Stimulated activated CD8-positive, alpha-beta memory T cell treated with anti-CD3 and anti-CD28 coated beads, Interleukin-15, amount 100 ng/mL, for 24 hours (primary cell): ENCODE data around the gene HEXIM2.

Experiments used
- DNase-seq: peaks from one replicate; pipeline ENCODE4 v3.0.0-alpha.2; 2020; ENCODE audit warnings: low read depth

The HEXIM2 gene

DNA sequence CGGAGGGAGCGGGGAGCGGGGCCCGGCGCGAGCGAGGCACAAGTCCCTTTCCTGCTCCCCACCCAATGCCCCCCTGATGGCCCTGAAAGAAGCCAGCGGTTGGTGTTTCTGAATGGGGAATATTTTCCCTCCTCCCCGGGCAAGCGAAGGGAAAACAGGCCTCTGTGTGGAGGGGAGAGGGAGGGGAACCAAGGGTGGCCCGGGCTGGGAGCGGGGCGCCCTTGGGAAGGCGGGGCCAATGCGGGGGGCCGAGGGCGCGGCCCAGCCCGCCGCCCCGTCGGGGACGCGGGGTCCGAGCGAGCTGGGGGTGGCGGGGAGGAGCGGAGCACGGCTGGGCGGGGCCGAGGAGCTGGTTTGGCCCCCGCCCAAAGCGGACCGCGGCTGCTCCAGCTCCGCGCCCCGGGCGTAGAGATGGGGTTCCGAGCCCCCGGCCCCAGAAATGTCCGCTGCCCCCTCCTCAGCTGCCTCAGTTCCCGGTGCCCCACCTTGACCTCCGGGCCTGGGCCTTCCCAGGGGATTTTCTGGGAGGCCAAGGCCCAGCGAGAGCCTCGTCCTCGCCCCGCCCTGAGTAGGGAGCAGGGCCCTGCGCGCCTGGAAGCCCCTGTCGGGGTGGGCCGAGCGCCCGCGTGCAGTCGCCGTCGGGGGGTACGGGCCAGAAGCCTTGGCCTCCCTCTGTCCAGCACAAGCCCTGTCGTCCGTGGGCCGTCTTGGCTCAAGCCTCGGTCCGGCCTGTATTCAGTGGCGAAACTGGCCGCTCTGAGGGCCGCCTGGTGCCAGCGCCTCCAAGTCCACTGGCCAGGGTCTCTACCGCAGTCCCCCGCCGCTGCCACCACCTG, 17.3 kb upstream of the HEXIM2 start:
- no peak for DNase-seq

DNA sequence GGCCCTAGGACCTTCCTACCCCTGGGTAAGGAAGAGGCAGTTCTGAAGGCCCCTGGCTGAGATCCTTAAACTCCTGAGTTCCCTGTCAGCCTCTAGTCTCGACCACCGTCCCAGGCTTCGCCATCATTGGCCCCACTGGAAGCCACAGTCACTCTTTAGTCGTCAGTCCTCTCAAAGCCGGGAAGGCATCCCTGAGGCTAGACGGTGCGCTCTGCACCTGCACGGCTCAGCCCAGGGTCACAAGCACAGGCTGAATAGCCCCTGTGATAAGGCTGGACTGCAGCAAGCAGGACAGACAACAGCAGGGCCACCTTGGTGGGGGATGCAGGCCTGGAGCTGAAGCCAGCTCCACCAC, 16.7 kb upstream of the HEXIM2 start:
- no peak for DNase-seq

DNA sequence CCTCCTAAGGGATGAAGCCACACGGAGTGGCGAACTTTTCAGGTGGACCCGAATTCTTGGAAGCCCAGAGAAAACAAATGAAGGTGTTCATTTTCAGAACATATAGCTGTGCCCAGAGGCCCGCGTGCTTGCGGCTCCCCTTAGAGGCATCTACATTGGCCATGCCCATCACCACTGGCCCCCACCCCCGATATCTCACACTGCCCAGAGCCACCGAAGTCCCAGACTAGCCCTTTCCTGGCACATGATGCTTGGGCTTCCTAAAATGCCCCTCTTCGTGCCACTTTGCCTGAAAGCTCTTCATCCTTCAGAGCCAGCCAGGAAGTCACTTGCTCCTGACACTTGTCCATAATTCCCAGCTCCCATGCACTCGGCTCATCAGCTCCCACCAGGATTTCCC, 15.5 kb upstream of the HEXIM2 start:
- no peak for DNase-seq

DNA sequence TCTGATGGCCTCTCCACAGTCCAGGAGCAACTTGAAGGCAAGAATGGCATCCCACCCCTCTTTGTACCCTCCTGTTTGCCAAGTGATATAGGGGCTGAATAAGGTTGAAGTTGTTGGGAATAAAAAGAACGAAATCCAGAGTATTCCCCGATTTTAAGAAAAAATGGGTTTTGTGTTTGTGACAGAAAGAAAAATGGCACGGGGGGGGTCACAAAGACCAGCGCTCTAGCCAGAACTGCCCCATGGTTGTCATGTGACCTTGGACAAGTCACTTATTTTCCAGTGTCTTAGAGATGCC, 15.1 kb upstream of the HEXIM2 start:
- no peak for DNase-seq

DNA sequence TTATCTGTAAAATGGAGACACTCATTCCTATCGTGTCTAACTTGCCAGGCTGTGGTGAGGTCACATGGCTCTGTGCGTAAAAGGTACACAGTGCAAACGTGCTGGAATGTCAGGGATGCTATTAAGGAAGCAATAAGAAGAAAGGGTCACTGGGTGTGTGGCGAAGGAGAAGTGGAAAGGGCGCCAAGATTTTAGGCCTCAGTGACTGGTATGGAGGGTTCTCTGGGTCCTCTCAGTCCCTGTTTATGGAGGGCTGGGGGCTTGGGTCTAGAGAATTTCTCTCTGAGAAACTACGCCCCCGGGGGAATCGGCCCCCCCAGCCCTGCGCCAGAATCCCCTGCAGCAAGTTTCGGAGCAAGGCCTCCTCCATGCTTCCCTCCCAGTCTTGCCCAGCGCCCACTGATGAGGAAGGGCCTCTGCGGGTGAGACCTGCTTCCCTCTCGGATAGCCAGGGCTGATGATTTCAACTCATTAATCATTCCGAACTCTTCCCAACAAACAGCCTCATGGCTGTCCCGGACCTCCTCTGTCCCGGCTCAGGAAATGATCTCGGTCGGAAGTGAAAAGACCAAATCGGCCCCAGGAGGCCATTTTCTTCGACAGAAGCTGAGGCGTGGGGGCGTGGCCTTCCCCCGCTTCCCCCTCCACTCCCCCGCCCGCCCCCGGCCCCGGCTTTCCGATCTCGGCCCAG, 14.6 kb upstream of the HEXIM2 start:
- DNase-seq: no peak

DNA sequence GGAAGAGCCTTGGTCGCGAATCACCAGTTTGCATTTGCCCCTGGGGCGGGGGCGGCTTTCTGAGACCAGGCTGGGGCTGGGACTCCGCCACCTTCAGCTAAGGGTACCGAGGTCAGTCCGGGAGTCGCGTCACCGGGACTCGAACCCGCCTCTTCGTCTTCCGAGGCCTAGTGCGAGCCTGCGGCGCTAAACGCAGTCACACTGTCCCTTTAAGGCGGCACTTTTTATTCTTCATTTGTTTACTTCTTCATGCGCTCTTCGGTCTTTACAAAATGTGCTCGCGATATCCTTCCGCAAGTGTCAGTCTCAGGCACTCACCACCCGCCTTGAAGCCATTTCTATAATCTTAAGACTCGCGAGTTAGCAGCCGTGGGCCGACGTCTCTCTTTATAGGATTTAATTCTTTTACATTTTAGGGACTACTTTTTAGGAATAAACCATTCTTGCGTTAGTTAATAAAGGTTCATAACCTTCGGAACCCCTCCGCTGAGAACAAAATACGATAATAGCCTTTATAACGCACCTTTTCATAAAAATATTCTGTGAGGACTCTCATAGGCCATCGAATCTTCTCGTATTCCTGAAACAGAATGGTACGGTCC, 14.0 kb upstream of the HEXIM2 start:
- peak; percentile 57 for DNase-seq

DNA sequence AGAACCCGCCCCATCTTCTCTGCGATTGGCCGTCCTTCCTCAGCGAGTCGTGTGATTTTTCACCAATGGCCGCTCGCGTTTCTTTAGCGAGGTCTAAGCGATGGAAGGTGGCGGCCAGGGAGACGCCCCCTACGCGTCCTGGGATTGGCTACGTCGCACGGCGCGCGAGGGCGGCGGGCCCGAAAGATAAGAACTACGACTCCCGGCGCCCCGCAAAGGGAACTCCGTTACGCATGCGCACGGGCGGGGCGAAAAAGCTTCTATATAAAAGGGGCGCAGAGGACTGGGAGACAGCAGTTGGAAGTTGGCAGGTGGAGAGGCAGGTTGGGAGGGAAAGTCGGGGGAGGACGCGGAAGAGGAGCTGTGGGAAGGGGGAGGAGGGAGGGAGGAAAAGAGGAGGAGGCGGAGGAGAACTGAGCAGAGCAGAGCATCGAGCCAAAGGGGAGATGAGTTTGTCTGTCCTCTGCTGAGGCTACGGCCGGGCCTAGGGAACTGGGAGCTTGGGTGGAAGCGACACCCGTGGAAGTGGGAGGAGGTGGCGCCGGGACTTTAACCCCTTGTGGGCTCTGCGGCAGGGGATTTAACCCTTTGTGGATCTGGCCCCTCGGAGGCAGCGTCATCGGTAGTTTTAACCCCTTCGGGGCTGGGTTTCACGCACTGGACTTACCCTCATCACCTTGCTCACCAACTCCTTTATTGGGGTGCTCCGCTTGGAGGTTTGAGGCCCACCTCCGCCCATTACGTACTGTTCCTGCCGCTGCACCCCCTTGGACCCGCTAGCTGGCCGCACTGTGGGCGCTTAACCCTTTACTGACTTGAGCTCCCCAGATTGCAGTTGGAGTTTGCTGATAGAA, 13.3 kb upstream of the HEXIM2 start, which contains the start of gene HEXIM1:
Gene HEXIM1 (plus strand): TSS at position 293 of the 854 bp plus-strand sequence. CDS start 716 bp downstream, outside the sequence.
- DNase-seq: peak; percentile 96

DNA sequence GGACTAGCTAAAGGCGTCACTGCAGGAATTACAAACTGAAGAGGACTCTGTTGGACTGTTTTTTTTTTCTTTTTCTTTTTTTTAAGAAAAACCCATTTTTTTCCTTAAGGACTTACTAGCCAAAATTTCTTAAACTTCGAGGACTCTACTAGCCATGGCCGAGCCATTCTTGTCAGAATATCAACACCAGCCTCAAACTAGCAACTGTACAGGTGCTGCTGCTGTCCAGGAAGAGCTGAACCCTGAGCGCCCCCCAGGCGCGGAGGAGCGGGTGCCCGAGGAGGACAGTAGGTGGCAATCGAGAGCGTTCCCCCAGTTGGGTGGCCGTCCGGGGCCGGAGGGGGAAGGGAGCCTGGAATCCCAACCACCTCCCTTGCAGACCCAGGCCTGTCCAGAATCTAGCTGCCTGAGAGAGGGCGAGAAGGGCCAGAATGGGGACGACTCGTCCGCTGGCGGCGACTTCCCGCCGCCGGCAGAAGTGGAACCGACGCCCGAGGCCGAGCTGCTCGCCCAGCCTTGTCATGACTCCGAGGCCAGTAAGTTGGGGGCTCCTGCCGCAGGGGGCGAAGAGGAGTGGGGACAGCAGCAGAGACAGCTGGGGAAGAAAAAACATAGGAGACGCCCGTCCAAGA, 12.5 kb upstream of the HEXIM2 start:
- no peak for DNase-seq

DNA sequence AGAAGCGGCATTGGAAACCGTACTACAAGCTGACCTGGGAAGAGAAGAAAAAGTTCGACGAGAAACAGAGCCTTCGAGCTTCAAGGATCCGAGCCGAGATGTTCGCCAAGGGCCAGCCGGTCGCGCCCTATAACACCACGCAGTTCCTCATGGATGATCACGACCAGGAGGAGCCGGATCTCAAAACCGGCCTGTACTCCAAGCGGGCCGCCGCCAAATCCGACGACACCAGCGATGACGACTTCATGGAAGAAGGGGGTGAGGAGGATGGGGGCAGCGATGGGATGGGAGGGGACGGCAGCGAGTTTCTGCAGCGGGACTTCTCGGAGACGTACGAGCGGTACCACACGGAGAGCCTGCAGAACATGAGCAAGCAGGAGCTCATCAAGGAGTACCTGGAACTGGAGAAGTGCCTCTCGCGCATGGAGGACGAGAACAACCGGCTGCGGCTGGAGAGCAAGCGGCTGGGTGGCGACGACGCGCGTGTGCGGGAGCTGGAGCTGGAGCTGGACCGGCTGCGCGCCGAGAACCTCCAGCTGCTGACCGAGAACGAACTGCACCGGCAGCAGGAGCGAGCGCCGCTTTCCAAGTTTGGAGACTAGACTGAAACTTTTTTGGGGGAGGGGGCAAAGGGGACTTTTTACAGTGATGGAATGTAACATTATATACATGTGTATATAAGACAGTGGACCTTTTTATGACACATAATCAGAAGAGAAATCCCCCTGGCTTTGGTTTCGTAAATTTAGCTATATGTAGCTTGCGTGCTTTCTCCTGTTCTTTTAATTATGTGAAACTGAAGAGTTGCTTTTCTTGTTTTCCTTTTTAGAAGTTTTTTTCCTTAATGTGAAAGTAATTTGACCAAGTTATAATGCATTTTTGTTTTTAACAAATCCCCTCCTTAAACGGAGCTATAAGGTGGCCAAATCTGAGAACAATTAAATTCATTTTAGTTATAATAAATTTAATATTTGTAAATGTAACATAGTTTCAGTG, 11.7 kb upstream of the HEXIM2 start:
- DNase-seq: no peak

DNA sequence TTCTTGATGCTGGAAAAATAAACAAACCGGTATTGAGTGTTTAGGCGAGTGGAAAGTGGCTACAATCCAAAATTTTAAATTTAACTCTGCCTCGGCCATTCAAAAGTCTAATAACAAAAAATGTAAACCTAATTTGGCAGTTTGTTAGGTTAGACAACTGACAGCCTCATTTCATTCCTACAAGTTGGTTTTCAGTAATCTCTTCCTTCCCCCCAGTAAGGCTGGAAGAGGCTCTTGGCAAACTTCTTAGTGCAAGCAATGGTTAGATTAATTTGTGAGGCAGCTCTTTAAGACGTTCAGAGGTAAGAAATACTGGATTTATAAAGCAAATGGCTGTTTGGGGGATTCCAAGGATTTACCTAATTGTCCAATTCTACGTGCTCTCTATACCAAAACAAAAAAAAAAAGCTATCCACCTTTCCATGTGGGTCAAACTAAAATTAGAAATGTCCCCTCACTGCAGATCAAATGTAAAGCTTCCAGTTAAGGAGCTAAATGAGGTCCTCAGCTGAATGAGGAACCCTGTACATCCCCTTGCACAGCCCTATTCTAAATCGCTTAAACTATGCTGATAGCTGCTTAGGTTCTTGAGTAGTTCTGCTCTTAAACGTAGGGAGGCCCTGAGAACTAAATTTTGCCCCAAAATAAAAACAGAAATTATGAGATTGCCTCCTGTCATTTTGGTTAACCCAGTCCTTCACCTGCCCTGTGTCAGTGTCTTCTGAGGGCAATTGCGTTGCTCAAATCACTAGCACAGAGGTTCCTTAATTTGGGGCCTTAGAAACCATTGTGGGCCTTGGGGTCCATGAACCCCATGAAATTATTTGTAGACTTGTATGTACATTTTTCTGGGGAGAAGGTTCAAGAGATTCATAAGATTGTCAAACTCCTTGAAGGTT, 10.5 kb upstream of the HEXIM2 start:
- no peak for DNase-seq

DNA sequence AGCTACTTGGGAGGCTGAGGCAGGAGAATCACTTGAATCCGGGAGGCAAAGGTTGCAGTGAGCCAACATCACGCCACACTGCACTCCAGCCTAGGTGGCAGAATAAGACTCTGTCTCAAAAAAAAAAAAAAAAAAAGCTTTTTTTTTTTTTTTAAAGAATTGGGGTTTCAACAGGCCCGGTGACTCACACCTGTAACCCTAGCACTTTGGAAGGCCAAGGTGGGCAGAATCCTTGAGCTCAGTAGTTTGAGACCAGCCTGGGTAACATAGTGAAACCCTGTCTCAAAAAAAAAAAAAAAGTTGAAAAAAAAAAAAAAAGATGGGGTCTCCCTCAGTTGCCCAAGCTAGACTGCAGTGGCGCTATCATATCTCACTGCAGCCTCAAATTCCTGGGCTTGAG, 6.6 kb upstream of the HEXIM2 start:
- no peak for DNase-seq

DNA sequence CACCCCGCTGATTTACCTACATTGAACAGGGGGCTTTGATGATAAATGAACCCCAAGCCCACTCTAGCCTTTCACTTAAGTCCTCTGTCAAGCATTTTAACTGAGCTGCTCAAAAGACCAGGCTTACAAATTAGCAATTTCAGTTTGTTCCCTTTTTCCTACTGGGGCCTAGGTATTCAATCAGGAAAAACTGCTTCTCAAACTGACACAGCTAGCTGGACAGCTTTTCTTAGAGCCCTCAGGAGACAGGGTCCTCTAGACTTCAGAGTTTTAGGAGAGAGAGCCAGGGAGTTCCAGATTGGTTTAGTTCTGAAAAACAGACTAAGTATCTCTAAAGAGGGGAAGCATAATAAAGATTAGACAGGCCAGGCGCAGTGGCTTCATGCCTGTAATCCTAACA, 6.2 kb upstream of the HEXIM2 start:
- DNase-seq: no peak

DNA sequence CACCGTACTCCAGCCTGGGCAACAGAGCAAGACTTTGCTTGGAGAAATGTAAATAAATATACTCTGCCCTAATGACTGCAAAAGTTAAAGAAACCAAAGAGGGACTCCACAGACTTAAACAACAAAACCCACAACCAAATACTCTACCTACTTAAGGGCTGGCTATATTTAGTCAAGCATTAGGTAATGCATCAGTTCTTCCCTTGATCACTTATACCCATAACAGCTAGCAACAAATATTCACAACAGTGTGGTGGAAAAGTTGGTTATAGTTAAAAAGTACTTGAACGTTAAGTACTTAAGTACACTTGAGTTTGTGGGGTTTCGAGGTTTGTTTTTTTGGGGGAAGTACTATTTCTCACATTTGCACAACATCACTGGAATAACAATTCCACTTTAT, 5.4 kb upstream of the HEXIM2 start:
- no peak for DNase-seq

DNA sequence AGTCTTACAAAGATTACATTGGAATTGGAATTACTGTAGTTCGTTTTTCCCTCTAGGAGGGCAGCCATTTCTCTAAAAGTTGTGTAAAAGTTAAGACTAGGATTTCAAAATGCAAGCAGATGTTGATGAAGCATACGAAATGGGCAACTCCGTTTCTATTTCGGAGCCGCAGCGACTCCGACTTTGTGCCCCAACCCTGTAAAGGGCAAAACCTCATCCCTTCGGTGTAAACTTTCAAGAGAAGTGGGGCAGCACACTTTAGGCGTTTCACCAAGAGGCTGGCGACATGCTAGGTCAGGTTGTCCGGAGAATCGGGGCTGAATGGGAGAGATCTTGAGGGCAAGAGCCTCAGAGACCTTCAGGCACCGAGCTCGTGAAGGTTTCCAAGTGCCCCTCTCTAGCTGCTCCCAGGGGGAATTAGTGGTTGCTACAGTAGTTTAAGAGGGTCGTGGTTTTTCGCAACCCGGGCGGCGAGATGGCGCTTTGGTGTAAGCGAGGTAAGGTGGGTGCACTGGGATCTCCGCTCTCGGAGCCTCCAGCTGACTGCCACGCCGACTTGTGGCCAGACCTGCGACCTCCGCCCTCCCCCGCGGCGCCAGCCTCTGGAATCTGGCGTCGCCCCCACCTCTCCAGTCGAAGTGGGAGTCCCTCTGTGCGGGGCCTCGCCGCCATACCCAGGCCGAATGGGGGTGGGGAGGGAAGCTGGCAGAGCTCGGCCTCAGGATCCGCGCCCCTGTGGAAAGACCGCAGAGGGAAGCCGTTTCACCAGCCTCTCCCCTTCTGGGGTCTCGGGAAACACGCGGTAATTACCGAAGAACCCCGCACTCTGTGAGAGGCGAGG, 1.0 kb upstream of the HEXIM2 start:
- peak; percentile 50 for DNase-seq

DNA sequence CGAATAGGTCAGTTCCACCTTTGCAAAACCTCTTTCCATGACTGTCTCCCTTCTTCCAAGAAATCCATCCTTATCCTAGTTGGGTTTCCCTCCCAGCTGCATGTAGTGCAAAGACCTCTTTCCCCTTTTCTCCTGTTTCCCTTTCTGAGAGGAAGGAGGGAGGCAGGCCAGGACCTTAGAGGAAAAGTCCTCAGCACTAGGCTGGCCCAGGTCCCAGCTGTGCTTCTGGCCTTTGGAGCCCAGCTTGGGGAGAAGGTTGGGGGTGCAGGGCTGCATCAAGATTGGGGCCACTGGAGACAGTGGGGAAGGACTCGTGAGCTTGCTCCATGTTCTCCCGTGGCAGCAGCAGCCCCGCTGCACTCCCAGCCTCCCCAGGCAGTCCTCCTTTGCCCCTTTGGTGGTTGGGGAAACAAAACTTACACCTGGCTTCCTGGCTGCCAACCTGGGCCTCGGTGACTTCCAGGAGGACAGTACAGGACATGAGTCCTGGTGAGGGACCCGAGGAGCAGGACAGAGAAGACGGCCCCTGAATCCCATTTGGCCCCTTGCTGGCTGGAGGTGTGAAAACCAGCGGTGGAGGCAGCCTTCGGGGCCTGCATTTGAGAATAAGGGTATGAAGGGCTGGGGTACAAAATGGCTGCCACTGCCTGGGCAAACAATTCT, 481 bp downstream of the HEXIM2 start:
- no peak for DNase-seq

DNA sequence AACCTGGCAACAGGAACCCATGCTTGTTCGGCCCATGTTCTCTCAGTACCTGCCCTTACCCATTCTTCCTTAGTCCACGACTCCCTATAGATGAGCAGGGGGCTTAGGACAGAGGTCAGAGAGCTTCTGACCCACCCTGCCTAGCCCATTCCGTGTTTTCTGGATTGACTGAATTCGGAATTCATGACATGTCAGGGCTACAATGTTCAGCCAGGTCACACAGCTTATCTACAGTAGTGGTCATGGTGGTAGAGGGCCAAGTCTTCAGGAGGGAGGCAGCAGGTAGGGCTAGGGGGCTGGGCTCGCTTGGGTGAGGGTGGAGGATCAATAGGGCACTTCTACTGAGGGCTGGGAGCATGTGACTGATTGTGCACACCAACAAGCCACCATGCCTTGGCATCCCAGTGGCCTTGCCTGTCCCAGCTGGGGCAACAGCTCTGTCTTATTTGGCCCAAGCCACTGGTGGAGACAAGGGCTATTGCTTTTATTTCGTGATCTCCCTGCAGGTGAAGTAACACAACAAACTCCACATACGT, 3.1 kb downstream of the HEXIM2 start:
- DNase-seq: no peak

DNA sequence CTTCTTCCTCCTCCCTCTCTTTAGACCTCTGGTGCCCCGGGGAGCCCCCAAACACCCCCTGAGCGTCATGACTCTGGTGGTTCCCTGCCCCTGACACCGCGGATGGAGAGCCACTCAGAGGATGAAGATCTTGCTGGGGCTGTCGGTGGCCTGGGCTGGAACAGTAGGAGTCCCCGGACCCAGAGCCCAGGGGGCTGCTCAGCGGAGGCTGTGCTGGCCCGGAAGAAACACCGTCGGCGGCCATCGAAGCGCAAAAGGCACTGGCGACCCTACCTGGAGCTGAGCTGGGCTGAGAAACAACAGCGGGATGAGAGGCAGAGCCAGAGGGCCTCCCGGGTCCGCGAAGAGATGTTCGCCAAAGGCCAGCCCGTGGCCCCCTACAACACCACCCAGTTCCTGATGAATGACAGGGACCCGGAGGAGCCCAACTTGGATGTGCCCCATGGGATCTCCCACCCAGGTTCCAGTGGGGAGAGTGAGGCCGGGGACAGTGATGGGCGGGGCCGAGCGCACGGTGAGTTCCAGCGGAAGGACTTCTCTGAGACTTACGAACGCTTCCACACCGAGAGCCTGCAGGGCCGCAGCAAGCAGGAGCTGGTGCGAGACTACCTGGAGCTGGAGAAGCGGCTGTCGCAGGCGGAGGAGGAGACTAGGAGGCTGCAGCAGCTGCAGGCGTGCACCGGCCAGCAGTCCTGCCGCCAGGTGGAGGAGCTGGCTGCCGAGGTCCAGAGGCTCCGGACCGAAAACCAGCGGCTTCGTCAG, 7.5 kb downstream of the HEXIM2 start:
- DNase-seq: no peak
